ENCODE results near the gene TMEM169. TPM values are rescaled to one million over a fixed set of nuclear protein-coding genes. Genes with fewer than 3 reads are reported as not detected.

The TMEM169 gene, protein sequence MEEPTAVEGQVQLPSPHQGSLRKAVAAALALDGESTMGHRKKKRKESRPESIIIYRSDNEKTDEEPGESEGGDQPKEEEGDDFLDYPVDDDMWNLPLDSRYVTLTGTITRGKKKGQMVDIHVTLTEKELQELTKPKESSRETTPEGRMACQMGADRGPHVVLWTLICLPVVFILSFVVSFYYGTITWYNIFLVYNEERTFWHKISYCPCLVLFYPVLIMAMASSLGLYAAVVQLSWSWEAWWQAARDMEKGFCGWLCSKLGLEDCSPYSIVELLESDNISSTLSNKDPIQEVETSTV
- total RNA-seq: 0.10 TPM in 1 of 2 replicates, not detected in the other

GRCh38 chr2:216081487-216082116 lies at the start of gene TMEM169, which contains the start of gene PECR:
TSS of gene TMEM169 (plus strand) at chr2:216081919. CDS start at chr2:216095964, 14,045 bp downstream.
TSS of gene PECR (minus strand) at chr2:216081809. CDS start at chr2:216081741, 68 bp downstream.

DNA sequence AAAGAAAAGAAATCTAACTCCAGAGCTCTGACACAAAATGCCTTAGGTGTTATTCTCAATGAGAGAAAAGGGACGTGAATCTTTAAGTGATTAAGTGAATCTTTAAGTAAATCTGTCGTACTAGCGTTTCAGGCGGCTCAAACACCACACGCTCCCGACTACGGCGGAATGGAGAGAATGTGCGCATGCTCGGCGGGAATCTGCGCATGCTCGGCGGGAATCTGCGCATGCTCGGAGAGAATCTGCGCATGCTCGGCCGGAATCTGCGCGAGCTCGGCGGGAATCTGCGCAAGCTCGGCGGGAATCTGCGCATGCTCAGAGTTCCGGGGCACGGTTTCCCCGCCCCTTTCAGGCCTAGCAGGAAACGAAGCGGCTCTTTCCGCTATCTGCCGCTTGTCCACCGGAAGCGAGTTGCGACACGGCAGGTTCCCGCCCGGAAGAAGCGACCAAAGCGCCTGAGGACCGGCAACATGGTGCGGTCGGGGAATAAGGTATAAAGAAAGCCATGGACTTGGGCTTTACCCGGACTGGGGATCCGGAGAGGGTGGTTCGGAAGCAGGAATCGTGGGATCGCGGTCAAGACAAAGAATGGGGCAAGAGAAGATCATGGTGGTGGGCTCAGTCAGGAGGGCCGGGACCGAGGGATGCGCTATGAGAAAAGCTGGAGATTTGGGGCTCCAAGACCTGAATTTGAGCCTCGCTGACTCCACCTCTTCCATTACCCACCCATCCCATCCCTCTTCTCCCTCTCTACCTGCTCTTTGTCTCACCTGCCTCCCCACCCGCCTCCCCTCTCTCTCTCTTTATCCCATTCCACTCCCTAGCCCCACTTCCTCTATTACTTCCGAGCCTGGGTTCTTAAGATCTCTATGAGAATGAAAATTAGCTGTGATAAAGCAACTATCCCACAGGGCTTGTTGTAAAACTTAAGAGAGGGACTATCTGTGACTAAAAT lies 27.5 kb downstream of the TMEM169 start, which contains the start of gene XRCC5:
XRCC5 (plus strand) TSS at position 382 of the 955 bp plus-strand sequence; CDS start at position 471, 89 bp downstream.

Other genes with a start within 250 kb of the TMEM169 start
- 1.8 and 3.5 TPM in 2 replicates for gene MREG, start 68.4 kb upstream of the TMEM169 start, total RNA-seq
- 5.0 and 11.1 TPM in 2 replicates for gene PECR, start 110 bp upstream of the TMEM169 start, total RNA-seq
- gene XRCC5, start 27.4 kb downstream of the TMEM169 start, total RNA-seq: 106 and 112 TPM in 2 replicates